Nephron (organoid): ENCODE results near the gene ATP5F1D.
"Not testable (repeated sequence)": the region's sequence is repeated elsewhere in the genome, so short reads cannot be mapped to it uniquely, and the experiment has no call there.

ENCODE experiments used
- H3K27ac Mint-ChIP-seq, 3 experiments: 2 replicates each; pipeline ENCODE4 v1.8.0; 2020; ENCODE audit warnings: mixed read lengths in 3 of 3, mild to moderate bottlenecking in 2 of 3, moderate library complexity in 1 of 3
- H3K27me3 Mint-ChIP-seq: 2 replicates; pipeline ENCODE4 v1.8.0; 2021; ENCODE audit warnings: low read depth, mild to moderate bottlenecking, moderate library complexity, mixed read lengths
- H3K36me3 Mint-ChIP-seq: 2 replicates; pipeline ENCODE4 v1.8.0; 2020; ENCODE audit warnings: low read depth, mixed read lengths
- H3K4me1 Mint-ChIP-seq: 2 replicates; pipeline ENCODE4 v1.8.0; 2020; ENCODE audit warnings: mixed read lengths
- H3K4me3 Mint-ChIP-seq, 3 experiments: 2 replicates each; pipeline ENCODE4 v1.8.0; 2020; ENCODE audit warnings: mild to moderate bottlenecking in 3 of 3, mixed read lengths in 3 of 3, moderate library complexity in 2 of 3
- H3K9me3 Mint-ChIP-seq: 2 replicates; pipeline ENCODE4 v1.8.0; 2020; ENCODE audit warnings: mixed read lengths
- TF ChIP-seq, protein P1 (sequence below), 3 experiments: fragments of 200-600 bp; sonication (generic); IDR thresholded peaks; one replicate each; pipeline ENCODE4 v1.5.0; 2021; ENCODE audit warnings: antibody characterized with exemption in 3 of 3; ENCODE audit not compliant: unreplicated experiment in 3 of 3

ATP5F1D gene

GRCh38 chr19:1206864-1207450 is 34.6 kb upstream of the ATP5F1D start:
- peak overlapping the region; percentile 78 to 95 (median 86) for H3K27ac Mint-ChIP-seq
- no peaks in the 10 kb centered on the region for H3K9me3 Mint-ChIP-seq
- peak overlapping the region; percentile 93 to 95 (median 94) for H3K4me3 Mint-ChIP-seq
- TF ChIP-seq, protein P1, sequence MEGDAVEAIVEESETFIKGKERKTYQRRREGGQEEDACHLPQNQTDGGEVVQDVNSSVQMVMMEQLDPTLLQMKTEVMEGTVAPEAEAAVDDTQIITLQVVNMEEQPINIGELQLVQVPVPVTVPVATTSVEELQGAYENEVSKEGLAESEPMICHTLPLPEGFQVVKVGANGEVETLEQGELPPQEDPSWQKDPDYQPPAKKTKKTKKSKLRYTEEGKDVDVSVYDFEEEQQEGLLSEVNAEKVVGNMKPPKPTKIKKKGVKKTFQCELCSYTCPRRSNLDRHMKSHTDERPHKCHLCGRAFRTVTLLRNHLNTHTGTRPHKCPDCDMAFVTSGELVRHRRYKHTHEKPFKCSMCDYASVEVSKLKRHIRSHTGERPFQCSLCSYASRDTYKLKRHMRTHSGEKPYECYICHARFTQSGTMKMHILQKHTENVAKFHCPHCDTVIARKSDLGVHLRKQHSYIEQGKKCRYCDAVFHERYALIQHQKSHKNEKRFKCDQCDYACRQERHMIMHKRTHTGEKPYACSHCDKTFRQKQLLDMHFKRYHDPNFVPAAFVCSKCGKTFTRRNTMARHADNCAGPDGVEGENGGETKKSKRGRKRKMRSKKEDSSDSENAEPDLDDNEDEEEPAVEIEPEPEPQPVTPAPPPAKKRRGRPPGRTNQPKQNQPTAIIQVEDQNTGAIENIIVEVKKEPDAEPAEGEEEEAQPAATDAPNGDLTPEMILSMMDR (IDR thresholded peaks at IDR 0.05; ENCODE audit: unreplicated experiment in 3 of 3), result no peak
- H3K36me3 Mint-ChIP-seq, result peaks cover 3% of the 10 kb centered on the region
- no peaks in the 10 kb centered on the region for H3K27me3 Mint-ChIP-seq
- H3K4me1 Mint-ChIP-seq, result peaks cover 29% of the 10 kb centered on the region

GRCh38 chr19:1208830-1209229 is 32.7 kb upstream of the ATP5F1D start:
- H3K27me3 Mint-ChIP-seq, H3K27ac Mint-ChIP-seq, H3K36me3 Mint-ChIP-seq, H3K9me3 Mint-ChIP-seq: not testable (repeated sequence)
- peaks cover 28% of the 10 kb centered on the region for H3K4me1 Mint-ChIP-seq
- H3K4me3 Mint-ChIP-seq, result peak overlapping the region in 1 of 3 experiments; percentile 43

GRCh38 chr19:1210227-1210538 is 31.4 kb upstream of the ATP5F1D start:
- Mint-ChIP-seq H3K27me3 (no peaks in the 10 kb centered on the region), H3K9me3 (no peaks in the 10 kb centered on the region), H3K4me1 (peaks cover 34% of the 10 kb centered on the region), H3K27ac (peak overlapping the region in 1 of 3 experiments; percentile 52), H3K4me3 (peak overlapping the region; percentile 34 to 63 (median 47)), H3K36me3 (peaks cover 11% of the 10 kb centered on the region)
- TF ChIP-seq, protein P1 (IDR thresholded peaks at IDR 0.05; ENCODE audit: unreplicated experiment in 3 of 3), result no peak

DNA sequence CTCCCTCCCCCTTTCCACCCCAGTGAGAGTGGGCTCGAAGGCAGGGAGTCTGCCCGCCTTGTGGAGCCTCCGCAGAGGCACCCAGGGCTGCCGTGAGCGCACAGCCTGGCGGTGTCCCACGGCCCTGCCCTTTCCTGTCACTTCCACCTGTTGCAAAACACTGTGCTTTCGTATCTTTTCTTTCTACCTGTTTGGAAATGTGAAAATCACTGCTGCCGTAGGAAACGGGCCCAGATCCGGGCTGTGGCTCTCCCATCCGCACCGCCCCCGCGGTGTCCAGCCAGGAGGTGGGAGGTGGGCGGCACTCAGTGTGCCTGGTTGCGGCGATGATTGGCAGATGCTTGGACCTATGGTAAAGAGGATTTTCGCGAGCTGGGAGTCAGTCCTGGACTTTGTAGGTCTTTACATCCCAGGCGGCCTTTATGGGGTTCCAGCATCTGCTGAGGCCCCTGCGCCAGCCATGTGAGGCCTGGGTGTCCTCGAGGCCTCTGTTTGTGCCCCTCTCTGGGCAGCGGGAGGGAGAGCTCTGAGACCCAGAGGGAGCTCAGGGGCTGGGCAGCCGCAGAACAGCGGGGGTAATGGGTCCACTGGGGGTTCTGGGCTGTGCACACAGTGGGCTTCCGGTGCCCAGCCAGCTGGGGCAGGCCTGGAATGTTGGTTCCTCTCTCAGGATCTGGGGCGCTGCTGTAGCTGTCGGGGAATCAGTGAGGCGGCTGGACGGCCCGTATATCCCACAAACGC is 29.9 kb upstream of the ATP5F1D start:
- peaks cover 11% of the 10 kb centered on the region for H3K36me3 Mint-ChIP-seq
- no peaks in the 10 kb centered on the region for H3K27me3 Mint-ChIP-seq
- H3K9me3 Mint-ChIP-seq, result no peaks in the 10 kb centered on the region
- TF ChIP-seq, protein P1 (IDR thresholded peaks at IDR 0.05; ENCODE audit: unreplicated experiment in 3 of 3), result no peak
- H3K4me3 Mint-ChIP-seq, result peak overlapping the region; percentile 45 to 60 (median 46)
- peaks cover 38% of the 10 kb centered on the region for H3K4me1 Mint-ChIP-seq
- H3K27ac Mint-ChIP-seq, result peak overlapping the region in 1 of 3 experiments; percentile 56

DNA sequence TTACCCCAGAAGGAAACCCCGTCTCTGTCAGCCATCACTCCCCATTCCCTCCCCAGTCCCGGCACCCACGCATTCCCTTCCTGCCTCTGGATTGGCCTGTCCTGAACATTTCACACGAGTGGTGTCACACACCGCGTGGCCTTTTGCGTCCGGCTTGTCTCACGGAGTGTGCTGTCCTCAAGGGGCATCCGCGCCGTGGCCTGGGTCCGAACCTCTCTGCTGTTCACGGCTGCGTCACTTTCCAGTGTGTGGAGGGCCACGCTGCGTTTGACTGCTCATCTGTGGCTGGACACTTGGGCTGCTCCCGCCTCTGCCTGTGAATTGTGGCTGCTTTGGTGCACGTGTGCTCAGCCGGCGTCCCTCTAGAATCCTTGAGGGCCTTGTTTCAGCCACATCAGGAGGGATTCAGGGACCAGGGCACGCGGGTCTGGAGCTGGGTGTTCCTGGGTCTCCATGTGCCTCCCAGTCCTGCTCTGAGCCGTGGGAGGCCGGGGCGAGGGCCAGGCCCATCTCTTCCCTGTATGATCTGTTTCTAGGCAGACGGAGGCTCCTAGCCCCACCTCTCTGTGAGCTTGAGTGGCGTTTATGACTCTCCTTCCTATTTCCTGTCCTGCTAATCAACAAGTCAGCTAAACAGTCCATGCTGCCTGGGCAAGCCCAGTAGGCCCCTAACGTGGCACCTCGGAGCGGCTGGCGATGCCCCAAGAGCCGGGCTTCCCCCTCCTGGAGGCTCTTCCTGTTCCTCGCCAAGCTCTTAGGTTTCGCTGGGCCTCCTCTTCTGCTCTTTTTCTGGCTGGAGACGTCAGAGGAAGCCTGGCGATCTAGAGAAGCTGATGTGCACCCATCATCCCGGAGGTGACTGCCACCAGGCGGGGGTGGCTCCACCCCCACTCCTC is 27.9 kb upstream of the ATP5F1D start:
- Mint-ChIP-seq H3K4me1 (peaks cover 40% of the 10 kb centered on the region), H3K4me3 (peak overlapping the region; percentile 39 to 57 (median 47)), H3K36me3 (peaks cover 11% of the 10 kb centered on the region), H3K27ac (peak overlapping the region; percentile 59 to 90 (median 68)), H3K9me3 (no peaks in the 10 kb centered on the region), H3K27me3 (no peaks in the 10 kb centered on the region)
- TF ChIP-seq, protein P1 (IDR thresholded peaks at IDR 0.05; ENCODE audit: unreplicated experiment in 3 of 3), result no peak

GRCh38 chr19:1214299-1214861 is 27.2 kb upstream of the ATP5F1D start:
- no peaks in the 10 kb centered on the region for H3K9me3 Mint-ChIP-seq
- H3K4me1 Mint-ChIP-seq, result peaks cover 40% of the 10 kb centered on the region
- TF ChIP-seq, protein P1 (IDR thresholded peaks at IDR 0.05; ENCODE audit: unreplicated experiment in 3 of 3), result no peak
- no peaks in the 10 kb centered on the region for H3K27me3 Mint-ChIP-seq
- no peak overlapping the region for H3K4me3 Mint-ChIP-seq
- peak overlapping the region in 2 of 3 experiments; percentile 59 to 68 for H3K27ac Mint-ChIP-seq
- H3K36me3 Mint-ChIP-seq, result peaks cover 11% of the 10 kb centered on the region
